NCI-H2029 treated with DMSO at 0.1 percent for 48 hours (cell line): ENCODE measurements around the gene BARHL2.

Source experiments
- DNase-seq: peaks from one replicate; lab custom pipeline; 2025; lab: John Stamatoyannopoulos, UW

The BARHL2 gene

DNA sequence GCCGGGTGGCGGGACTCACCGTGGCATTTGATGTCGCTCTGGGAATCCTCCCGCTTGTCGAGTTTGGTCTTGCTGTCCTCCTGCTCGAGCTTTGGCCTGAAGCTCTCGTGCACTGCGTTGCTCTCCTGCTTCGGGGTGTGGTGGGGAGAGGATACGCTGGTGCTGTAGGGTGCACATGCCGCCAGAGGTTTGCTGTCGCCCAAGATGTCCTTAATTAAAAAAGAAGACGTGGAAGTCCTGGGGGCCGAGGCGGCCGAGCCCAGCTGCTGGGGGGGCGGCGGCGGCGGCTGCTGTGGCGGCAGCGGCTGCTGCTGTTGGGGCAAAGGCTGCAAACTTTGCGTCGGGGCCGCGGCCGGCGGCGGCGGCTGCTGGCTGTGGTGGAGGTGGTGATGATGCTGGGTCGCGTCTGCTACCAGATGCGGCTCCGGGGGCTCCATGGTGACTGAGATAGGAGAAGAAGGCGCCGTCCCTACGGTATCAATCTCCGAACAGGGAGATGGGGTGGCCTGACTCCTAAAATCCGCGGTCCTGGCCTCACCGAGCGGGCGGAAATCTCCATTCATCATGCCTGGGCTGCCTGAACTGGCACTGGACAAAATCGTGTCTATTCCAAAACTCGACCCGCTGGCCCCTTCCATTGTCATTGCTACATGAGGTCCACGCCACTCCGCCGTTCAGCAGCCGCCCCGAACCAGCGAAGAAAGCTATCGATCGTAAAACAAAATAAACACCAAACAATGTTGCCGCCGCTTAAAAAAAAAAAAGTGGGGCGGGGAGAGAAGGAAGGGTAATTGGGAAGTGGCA, at the start of gene BARHL2:
BARHL2 (minus strand) TSS at position 751 of the 804 bp plus-strand sequence; CDS start at position 644, 107 bp downstream.
- no peak for DNase-seq

DNA sequence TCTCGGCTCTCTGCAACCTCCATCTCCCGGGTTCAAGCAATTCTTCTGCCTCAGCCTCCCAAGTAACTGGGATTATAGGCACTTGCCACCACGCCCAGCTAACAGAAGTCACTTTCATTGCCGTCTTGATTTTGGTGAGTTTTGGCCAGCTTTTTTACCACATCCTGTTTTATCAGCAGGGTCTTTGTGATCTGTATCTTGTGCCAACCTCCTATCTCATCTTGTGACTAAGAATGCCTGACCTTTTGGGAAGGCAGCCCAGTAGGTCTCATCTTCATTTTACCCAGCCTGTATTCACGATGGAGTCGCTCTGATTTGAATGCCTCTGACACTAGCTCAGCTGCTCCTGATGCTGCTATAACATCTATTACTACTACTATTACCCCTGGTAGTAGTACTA, 46.8 kb upstream of the BARHL2 start:
- no peak for DNase-seq

DNA sequence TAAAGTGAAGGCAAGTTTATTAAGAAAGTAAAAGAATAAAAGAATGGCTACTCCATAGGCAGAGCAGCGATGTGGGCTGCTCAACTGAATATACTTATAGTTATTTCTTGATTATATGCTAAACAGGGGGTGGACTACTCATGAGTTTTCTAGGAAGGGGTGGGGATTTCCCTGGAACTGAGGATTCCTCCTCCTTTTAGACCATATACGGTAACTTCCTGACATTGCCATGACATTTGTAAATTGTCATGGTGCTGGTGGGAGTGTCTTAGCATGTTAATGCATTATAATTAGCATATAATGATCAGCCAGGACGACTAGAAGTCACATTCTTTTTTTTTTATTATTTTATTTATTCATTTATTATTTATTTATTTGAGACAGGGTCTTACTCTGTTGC, 46.4 kb upstream of the BARHL2 start:
- no peak for DNase-seq

DNA sequence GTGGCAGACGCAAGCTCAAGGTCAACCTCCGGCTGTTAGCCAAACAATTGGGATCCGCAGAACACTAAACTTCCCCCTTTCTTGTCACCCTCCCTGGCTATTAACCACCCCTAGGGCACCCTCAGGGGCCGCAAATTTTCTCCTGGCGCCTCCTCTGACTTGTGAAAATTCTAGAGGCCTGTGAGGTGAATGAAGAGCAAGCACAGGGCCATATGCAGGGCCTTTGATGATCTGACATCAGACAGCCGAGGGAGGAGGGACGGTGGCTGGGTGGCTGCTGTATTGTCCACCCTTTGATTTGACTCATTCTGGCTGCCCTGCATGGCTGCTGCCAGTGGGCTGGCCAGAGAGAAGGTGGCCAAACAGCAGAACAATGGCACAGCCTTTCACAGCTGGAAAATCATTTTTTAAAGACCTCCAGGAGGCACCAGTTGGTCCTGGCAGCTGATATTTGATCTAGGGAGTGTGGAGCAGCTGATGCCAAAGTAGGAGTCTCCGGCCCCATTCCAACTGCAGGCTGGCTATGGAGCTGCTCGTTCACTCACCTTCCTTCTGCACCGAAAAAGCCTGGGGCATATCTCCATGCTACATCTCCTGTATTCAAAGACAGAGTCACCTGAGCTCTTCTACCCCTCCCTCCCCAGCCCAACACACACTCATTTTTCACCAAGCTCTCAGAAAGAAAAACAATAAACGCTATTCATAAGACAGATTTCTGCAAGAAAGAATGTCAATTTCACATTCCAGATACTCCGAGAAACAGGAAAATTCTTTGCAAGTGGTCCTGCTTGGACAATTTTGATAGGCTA, 44.9 kb upstream of the BARHL2 start:
- DNase-seq, result no peak

DNA sequence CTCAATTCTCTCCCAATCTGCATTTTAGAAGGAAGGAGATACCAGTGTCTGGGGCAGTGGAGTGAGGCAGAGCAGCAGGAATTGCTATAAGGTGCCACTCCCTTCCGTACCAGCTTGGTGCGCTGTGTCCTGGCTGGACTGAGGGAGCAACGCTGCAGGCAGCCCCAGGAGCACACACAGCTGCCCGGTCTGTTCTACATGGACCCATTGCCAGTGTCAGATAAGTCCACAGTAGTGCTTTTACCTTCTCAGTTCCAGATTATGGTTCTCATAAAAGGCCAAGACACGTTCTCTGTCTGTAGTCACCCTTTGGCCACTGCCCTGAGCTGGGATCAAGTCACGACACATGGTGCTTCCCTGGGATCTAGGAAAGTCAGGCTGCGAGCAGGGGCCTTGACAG, 44.1 kb upstream of the BARHL2 start:
- no peak for DNase-seq

DNA sequence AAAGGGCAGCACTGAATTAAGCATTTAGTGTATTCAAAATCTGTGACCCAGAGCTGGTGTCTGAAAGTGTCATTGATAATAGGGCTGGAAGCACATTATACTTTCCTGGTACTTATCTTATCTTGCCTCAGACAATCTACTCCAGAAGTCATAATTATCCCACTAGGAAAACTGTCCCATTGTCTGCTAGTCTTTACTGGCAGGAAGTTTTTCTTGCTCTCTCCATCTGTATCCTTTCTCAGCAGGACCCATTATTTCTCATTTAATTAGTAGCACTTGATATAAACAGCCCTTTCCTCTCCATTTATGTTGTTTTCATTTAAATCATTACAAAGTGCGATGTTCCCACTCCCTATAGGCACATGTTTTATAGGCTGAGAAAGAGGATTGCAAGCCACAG, 36.5 kb upstream of the BARHL2 start:
- DNase-seq, result no peak

DNA sequence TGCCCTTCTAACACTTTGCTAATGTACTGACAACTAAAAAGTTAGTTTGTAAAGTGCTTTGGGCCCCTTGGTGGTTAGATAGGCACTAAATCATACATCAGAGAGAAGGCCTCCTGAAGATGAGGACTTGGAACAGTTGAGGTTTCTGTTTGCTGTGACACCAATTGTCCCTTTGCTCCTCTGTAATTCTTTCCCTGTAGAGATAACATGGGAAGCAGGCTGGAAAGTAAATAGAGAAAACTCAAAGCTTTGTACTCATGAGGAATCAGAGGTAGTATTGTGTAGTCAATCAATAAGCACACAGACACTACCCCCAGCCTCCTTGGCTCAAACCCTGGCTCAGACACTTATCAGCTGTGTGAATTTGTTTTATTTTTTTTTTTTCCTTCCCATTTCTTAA, 31.6 kb upstream of the BARHL2 start:
- DNase-seq, result no peak

DNA sequence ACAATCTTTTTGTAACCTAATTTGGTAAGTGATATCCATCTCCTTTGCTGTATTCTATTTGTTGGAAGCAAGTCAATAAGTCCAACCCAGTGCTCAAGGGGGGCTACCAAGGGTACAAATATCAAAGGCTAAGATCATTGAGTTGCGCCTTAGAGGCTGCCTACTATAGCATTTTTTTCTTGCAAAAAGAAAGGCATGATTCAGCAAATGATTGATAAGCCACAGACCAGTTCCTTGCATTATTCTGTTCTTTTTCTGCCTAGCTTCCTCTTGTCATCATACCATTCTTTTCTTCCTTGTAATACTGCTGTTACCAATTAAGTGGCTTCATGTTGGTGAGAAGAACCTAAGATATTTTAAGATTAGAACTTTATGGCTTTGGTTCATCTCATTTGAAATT, 29.8 kb upstream of the BARHL2 start:
- DNase-seq, result no peak

DNA sequence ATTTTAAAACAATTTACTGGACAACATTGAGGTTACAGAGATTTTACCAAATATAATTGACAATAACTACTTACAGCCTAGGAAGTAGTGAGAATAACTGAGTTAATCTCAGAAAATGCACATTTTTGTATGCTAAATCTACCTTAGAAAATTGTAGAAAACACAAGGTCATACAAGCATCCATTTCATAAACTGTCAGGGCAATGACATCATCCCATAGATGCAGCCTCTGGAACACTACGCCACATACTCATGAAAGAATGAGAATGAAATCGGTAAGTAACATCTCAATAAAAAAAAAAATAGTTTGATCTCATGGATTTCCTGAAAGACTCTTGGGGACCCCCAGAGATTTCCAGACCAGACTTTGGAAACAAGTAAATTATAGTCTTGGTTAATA, 28.9 kb upstream of the BARHL2 start:
- no peak for DNase-seq

DNA sequence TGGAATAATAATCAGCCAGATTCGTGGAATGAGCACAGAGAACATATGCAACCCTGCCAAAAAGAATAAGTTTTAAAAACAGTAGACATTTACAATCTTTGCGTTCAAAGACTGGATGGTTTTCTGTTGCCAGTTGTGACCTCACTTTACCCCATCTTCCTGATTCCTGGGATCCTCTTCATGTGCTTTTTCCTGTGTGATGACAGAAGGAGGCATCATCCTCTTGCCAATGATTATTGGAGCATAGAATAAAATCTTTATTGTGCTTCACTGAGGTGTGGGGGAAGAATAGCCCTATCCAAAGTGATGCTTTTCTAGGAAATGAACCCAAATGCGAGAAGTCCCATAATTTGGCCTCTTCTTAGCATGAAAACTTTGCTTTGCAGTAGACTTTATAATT, 15.0 kb upstream of the BARHL2 start:
- no peak for DNase-seq

DNA sequence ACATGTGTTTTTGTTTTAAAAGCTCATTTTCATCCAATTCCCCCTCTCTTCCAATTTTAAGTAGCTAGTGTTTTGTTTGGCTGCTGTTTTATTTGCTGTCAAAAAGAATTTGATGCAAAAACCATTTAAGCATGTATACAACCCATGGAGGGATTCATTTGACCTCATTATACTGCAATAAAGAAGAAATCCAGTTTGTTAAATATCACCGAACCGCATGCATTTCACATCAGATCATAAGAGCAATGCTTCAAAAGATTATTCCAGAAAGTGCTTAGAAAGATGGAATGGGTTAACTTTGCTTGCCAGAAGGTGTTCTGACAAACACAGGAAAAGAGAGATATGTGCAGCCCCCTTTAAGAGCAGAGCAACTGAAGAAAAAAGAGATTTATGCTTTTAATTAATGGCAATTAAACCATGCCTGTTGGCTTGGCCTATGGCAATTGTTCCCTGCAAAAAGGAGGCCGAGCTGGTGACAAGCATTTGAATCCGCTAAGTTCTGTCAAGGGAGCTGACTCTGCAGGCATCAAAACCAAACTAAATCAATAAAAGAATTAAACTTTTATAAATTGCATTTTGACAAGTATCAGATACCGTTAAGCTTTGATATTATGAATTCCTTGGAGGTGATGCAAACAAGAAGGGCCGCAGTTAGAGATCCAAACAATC, 14.4 kb upstream of the BARHL2 start:
- DNase-seq, result no peak

DNA sequence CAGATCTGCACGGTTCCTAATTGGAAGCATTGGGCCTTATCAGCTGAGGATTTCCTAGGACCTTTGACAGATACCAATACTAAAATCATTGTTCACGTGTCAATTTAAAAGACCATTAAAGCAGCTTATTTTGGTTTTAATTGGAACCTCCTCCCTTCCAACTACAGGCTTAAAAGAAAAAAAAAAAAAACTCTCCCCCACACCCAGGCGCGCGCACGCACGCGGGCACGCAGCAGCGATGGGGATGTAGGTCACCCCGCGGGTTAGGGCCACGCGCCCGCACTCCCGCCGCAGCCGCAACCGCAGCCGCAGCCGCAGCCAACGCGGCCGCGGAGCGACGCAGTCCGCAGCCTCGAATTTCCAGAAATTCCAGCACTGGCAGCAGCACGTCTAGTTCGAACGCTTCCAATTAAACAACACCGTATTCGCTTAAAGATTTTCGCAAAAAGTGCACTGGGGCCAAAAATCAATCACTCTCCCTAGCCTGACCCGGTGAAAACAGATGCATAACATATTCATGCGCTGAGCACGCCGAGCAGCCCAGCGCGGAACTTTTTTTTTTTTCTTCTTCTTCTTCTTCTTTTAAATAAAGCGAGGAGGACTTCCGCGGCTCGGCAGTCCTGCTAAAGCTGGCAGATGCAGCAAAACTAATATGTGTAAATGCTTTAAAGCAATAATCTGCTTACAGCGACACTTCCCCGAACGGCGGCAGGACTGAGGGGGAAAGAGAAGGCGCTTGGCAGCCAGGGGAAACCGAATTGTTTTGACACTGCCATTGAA, 13.3 kb upstream of the BARHL2 start:
- DNase-seq, result no peak

DNA sequence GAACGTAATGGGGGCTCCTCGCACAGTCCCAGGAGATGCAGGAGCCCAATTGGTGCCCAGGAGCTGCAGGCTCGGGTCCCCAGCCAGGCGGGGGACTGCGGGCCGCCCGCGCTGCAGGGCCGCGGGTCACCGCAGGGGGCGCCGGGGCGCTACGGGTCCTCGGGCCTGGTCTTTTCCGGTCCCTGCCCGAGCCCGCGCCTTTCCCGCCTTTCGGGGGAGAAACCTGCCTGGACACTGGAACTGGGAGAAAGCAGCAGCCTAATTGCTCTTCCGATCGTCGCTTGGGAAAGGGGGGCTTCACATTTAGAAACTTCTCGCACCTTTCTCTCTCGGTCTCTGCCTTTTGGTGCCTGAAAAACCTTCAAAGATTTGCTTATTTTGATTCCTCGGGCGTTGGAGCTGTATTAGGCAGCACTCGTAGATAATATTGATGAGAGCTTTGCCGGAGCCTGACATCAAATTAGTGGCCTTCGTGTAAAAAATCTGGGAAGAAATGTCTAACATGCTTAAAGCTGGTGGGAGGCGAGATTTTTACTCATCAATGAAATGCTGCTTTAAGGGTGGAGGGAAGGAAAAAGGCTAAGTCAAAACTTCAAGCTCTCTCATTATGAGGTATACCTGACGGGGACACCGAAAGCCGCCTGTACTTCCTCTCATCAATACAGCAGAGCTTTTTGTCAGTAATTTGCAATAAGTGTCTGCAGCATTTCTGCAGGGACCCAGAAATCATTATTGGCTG, 12.6 kb upstream of the BARHL2 start:
- no peak for DNase-seq

DNA sequence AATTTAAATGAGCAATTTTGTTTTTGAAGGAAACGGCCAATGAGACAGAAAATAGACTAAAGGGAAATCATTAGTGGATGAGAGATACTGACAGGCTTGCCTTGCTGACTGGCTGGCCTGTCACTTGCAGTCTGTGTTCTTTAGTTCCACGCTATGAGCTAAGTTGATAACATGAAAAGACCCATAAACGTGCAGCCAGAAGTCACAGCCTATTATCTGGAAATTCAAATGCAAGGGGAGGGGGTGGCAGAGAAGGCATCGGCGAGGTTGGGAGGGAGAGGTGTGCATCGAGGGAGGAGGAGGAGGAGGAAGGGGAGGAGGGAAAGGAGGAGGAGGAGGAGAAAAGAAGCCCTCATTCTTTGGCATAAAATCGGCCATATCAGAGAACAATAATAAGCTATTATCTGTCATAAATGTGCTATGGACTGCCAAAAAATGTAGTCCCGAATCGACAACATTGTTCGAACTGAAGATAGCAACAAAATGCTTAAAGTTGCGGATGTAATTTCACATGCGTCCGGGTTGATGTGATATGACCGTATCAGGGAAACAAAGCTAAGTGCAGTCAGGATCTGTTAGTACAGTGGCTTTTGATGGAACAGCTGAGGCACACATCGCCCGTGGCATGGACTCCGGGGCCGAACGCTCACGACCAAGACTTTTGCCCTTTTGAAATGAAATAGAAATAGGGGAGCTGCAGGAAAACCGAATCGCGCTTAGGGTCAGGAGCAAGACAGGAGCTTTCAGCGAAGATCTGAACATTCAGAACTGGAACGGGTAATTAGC, 11.6 kb upstream of the BARHL2 start:
- no peak for DNase-seq

DNA sequence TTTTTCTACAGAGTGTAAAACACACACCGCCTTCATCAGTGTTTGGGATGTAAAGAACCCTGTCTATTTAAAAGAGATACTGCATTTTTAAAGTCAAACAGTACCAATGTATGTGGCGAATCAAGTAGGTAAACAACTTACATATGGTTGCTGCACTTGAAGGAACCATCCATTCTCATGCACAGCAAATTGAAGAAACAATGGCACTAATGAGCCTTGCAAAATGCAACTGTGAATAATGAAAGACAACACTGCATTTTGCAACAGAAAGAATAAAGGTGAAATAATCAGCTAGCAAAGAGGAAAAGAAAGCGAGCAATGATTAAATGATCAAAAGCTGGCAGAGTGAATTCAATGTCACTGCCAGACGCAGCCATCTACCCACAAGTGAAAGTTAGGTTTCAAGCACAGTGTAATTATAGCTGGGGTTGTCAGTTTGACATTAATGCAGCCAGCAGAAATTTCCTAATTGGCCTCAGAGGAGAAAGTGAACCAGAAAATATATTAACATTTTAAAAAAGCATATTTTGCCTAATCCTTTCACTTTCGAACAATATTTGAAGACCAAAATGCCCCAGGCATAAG, 10.9 kb upstream of the BARHL2 start:
- no peak for DNase-seq

DNA sequence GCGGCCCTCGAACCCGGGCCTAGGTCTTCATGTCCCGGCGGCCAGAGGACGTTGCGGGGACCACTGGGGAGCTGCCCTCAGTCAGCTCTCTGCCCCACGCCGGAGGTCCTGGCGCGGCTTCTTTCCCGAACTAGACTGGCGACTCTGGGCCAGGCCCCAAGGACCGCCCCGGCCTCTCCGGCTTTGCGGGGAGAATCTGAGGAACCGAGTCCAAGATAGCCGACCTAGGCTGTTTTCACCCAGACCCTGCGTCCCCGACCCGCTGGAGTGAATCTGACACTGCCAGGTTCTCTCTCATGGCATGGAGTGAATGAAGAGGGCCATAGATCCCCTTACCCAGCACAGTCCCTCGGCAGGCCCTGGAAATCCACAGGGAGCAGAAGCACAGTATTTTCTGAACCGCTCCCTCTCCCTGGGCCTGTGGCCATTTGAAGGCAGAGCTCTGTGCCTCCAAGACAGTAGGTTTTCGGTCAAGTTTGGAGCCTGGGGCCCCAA, 9.9 kb upstream of the BARHL2 start:
- DNase-seq, result no peak

DNA sequence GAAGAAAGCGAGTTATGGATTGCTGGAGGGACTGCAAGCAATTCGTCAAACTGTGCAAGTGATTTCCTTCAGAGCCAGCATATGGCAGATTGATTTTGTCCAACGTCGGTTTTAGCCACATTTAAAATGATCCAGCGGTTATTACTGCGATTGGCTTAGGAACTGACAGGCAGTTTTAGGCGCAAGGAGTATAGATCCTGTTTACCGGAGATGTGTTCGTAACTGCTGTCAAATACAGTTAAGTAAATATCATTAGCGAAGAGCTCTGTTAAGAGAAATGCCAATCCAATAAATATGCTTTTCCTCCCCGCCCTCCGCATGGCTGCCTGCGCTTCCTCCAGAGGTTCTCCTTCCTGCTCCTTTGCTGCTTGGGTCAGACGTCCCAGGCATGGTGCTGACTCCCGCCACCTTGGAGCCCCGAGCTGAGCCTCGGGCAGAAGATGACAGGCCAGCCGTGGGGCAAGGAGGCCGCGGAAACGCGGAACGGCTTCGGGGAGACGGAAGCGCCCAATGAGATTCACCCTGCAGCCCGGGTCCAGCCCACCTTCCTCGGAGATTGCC, 9.4 kb upstream of the BARHL2 start:
- no peak for DNase-seq

DNA sequence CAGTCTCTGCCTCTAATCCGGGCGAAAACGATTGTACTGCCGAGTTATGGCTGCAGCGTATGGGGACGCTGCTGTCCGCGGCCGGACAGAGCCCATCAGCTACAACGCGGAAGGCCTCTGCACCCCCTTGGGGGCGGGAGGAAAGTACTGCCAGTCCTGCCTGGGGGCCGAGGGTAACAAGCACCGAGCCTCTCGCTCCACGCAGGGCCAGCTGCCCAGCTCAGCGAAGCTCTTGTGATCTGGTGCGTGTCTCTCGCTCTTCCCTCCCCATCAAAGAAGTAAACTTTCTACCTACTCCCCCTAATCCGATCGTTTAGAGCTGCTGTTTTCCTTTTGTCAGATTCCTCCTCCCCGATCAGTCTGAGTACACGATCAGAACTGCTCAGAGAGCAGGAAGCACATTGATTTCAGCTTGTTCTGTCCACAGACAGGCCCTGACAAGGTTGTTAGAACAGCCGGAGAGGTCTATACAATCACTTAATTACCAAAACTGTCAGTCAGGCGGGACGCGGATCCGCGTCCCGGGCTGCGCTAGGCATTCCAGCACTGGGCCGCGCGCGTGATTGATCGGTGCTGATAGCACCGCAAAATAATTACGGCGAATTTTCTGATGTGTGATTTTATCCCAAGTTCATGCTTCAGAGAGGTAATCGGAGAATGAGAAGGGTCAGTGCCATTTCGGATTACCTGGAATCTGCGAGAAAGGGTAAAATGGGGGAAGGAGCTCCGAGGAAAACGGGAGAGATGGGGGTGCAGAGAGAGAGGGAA, 8.7 kb upstream of the BARHL2 start:
- no peak for DNase-seq
